ENCODE results near the gene S100A2.
A peak's percentile ranks its signal among the peaks of the same experiment; 100 is the strongest.

S100A2 gene

GRCh38 chr1:153567621-153568366 is 2.1 kb upstream of the S100A2 start:
- WGBS, 2 donors (ENCODE audit: extremely low coverage in 2 of 2, insufficient read length in 2 of 2, insufficient replicate concordance in 1 of 2): no CpG with 5 or more reads among the region's 22 CpGs
- Histone ChIP-seq H4K8ac (ENCODE audit: low read depth, low read length) (no peak overlapping the region), H3K27ac (replicated peaks; ENCODE audit: low read length) (peak overlapping the region; percentile 29), H3K36me3 (replicated peaks in 1 of 2; ENCODE audit: control insufficient read depth in 2 of 2, insufficient read depth in 2 of 2, low read length in 2 of 2) (no peaks in the 10 kb centered on the region), H2BK5ac (ENCODE audit: low read length) (peak overlapping the region; percentile 33), H3K9me3 (replicated peaks in 1 of 2; ENCODE audit: control insufficient read depth in 2 of 2, insufficient read depth in 1 of 2, low read depth in 1 of 2, low read length in 2 of 2) (no peaks in the 10 kb centered on the region), H3K4me2 (ENCODE audit: insufficient read depth, low read length, poor library complexity, severe bottlenecking) (no peak overlapping the region), H3K79me1 (ENCODE audit: low read depth, low read length) (no peaks in the 10 kb centered on the region), H3K9ac (ENCODE audit: low read depth, low read length, poor library complexity) (no peak overlapping the region), H3K4me1 (ENCODE audit: control insufficient read depth in 2 of 2, insufficient read depth in 1 of 2, low read depth in 1 of 2, low read length in 2 of 2) (peaks cover 22 to 26% of the 10 kb centered on the region in 2 donors), H3K18ac (ENCODE audit: low read length) (peak overlapping the region; percentile 84), H3K4ac (ENCODE audit: low read length) (no peak overlapping the region), H3K27me3 (ENCODE audit: control insufficient read depth in 3 of 3, insufficient read depth in 3 of 3, low read depth in 1 of 3, low read length in 3 of 3) (no peaks in the 10 kb centered on the region), H2BK120ac (ENCODE audit: low read depth, low read length) (peak overlapping the region; percentile 18), H3K23ac (ENCODE audit: low read depth, low read length, poor library complexity) (no peak overlapping the region), H3K4me3 (ENCODE audit: low read length in 2 of 2) (no peak overlapping the region), H4K91ac (ENCODE audit: low read depth, low read length, poor library complexity) (peak overlapping the region; percentile 41), H2AFZ (ENCODE audit: low read length) (peak overlapping the region; percentile 91), H2AK5ac (ENCODE audit: low read depth, low read length) (peak overlapping the region; percentile 10), H2BK12ac (ENCODE audit: low read length) (peak overlapping the region; percentile 58), H2BK15ac (ENCODE audit: low read length) (peak overlapping the region; percentile 6), H3K14ac (ENCODE audit: low read length) (no peak overlapping the region)
- no peak for DNase-seq (ENCODE audit: low spot score)

GRCh38 chr1:153566414-153567371 is 1.0 kb upstream of the S100A2 start:
- H2BK12ac ChIP-seq (ENCODE audit: low read length): peak overlapping the region; percentile 5
- H3K4me1 ChIP-seq (ENCODE audit: control insufficient read depth in 2 of 2, insufficient read depth in 1 of 2, low read depth in 1 of 2, low read length in 2 of 2): peaks cover 22 to 26% of the 10 kb centered on the region in 2 donors
- peak overlapping the region; percentile 96 for H2AFZ ChIP-seq (ENCODE audit: low read length)
- H3K4me2 ChIP-seq (ENCODE audit: insufficient read depth, low read length, poor library complexity, severe bottlenecking): no peak overlapping the region
- WGBS, 2 donors (ENCODE audit: extremely low coverage in 2 of 2, insufficient read length in 2 of 2, insufficient replicate concordance in 1 of 2): no CpG with 5 or more reads among the region's 16 CpGs
- no peak overlapping the region for H3K23ac ChIP-seq (ENCODE audit: low read depth, low read length, poor library complexity)
- H3K9me3 ChIP-seq (replicated peaks in 1 of 2; ENCODE audit: control insufficient read depth in 2 of 2, insufficient read depth in 1 of 2, low read depth in 1 of 2, low read length in 2 of 2): no peaks in the 10 kb centered on the region
- DNase-seq (ENCODE audit: low spot score): peak; percentile 54
- H3K4me3 ChIP-seq (ENCODE audit: low read length in 2 of 2): no peak overlapping the region
- no peak overlapping the region for H2BK5ac ChIP-seq (ENCODE audit: low read length)
- peak overlapping the region; percentile 86 for H3K18ac ChIP-seq (ENCODE audit: low read length)
- H4K91ac ChIP-seq (ENCODE audit: low read depth, low read length, poor library complexity): no peak overlapping the region
- no peak overlapping the region for H3K9ac ChIP-seq (ENCODE audit: low read depth, low read length, poor library complexity)
- H3K79me1 ChIP-seq (ENCODE audit: low read depth, low read length): no peaks in the 10 kb centered on the region
- no peaks in the 10 kb centered on the region for H3K27me3 ChIP-seq (ENCODE audit: control insufficient read depth in 3 of 3, insufficient read depth in 3 of 3, low read depth in 1 of 3, low read length in 3 of 3)
- no peaks in the 10 kb centered on the region for H3K36me3 ChIP-seq (replicated peaks in 1 of 2; ENCODE audit: control insufficient read depth in 2 of 2, insufficient read depth in 2 of 2, low read length in 2 of 2)
- H3K4ac ChIP-seq (ENCODE audit: low read length): no peak overlapping the region
- H4K8ac ChIP-seq (ENCODE audit: low read depth, low read length): no peak overlapping the region
- peak overlapping the region; percentile 4 for H3K27ac ChIP-seq (replicated peaks; ENCODE audit: low read length)
- peak overlapping the region; percentile 21 for H2BK120ac ChIP-seq (ENCODE audit: low read depth, low read length)
- H3K14ac ChIP-seq (ENCODE audit: low read length): no peak overlapping the region
- peak overlapping the region; percentile 34 for H2BK15ac ChIP-seq (ENCODE audit: low read length)
- peak overlapping the region; percentile 9 for H2AK5ac ChIP-seq (ENCODE audit: low read depth, low read length)

GRCh38 chr1:153563991-153564390 is 1.7 kb downstream of the S100A2 start:
- no CpG with 5 or more reads among the region's 7 CpGs for WGBS, 2 donors (ENCODE audit: extremely low coverage in 2 of 2, insufficient read length in 2 of 2, insufficient replicate concordance in 1 of 2)
- H3K4me3 ChIP-seq (ENCODE audit: low read length in 2 of 2): no peak overlapping the region
- H4K8ac ChIP-seq (ENCODE audit: low read depth, low read length): no peak overlapping the region
- H2AK5ac ChIP-seq (ENCODE audit: low read depth, low read length): peak overlapping the region; percentile 48
- no peak overlapping the region for H3K23ac ChIP-seq (ENCODE audit: low read depth, low read length, poor library complexity)
- no peaks in the 10 kb centered on the region for H3K36me3 ChIP-seq (replicated peaks in 1 of 2; ENCODE audit: control insufficient read depth in 2 of 2, insufficient read depth in 2 of 2, low read length in 2 of 2)
- no peaks in the 10 kb centered on the region for H3K9me3 ChIP-seq (replicated peaks in 1 of 2; ENCODE audit: control insufficient read depth in 2 of 2, insufficient read depth in 1 of 2, low read depth in 1 of 2, low read length in 2 of 2)
- no peaks in the 10 kb centered on the region for H3K79me1 ChIP-seq (ENCODE audit: low read depth, low read length)
- H3K4me2 ChIP-seq (ENCODE audit: insufficient read depth, low read length, poor library complexity, severe bottlenecking): no peak overlapping the region
- DNase-seq (ENCODE audit: low spot score): no peak
- H3K18ac ChIP-seq (ENCODE audit: low read length): peak overlapping the region; percentile 50
- H3K4ac ChIP-seq (ENCODE audit: low read length): no peak overlapping the region
- H2AFZ ChIP-seq (ENCODE audit: low read length): peak overlapping the region; percentile 2
- no peak overlapping the region for H4K91ac ChIP-seq (ENCODE audit: low read depth, low read length, poor library complexity)
- no peak overlapping the region for H3K14ac ChIP-seq (ENCODE audit: low read length)
- peaks cover 0 to 3% (median 0%) of the 10 kb centered on the region in 3 experiments for H3K27me3 ChIP-seq (ENCODE audit: control insufficient read depth in 3 of 3, insufficient read depth in 3 of 3, low read depth in 1 of 3, low read length in 3 of 3)
- H3K4me1 ChIP-seq (ENCODE audit: control insufficient read depth in 2 of 2, insufficient read depth in 1 of 2, low read depth in 1 of 2, low read length in 2 of 2): peaks cover 22 to 26% of the 10 kb centered on the region in 2 donors
- no peak overlapping the region for H3K9ac ChIP-seq (ENCODE audit: low read depth, low read length, poor library complexity)
- H2BK120ac ChIP-seq (ENCODE audit: low read depth, low read length): no peak overlapping the region
- H2BK15ac ChIP-seq (ENCODE audit: low read length): peak overlapping the region; percentile 41
- no peak overlapping the region for H3K27ac ChIP-seq (replicated peaks; ENCODE audit: low read length)
- peak overlapping the region; percentile 1 for H2BK12ac ChIP-seq (ENCODE audit: low read length)
- H2BK5ac ChIP-seq (ENCODE audit: low read length): no peak overlapping the region

- Histone ChIP-seq H3K4me3 (ENCODE audit: low read length in 2 of 2) (no peak overlapping the region), H2BK12ac (ENCODE audit: low read length) (no peak overlapping the region), H3K4ac (ENCODE audit: low read length) (no peak overlapping the region), H4K91ac (ENCODE audit: low read depth, low read length, poor library complexity) (no peak overlapping the region), H3K27ac (replicated peaks; ENCODE audit: low read length) (no peak overlapping the region), H3K9me3 (replicated peaks in 1 of 2; ENCODE audit: control insufficient read depth in 2 of 2, insufficient read depth in 1 of 2, low read depth in 1 of 2, low read length in 2 of 2) (no peaks in the 10 kb centered on the region), H3K4me1 (ENCODE audit: control insufficient read depth in 2 of 2, insufficient read depth in 1 of 2, low read depth in 1 of 2, low read length in 2 of 2) (peaks cover 22 to 26% of the 10 kb centered on the region in 2 donors), H3K79me1 (ENCODE audit: low read depth, low read length) (no peaks in the 10 kb centered on the region), H3K9ac (ENCODE audit: low read depth, low read length, poor library complexity) (no peak overlapping the region), H2BK120ac (ENCODE audit: low read depth, low read length) (no peak overlapping the region), H3K18ac (ENCODE audit: low read length) (peak overlapping the region; percentile 50), H3K4me2 (ENCODE audit: insufficient read depth, low read length, poor library complexity, severe bottlenecking) (no peak overlapping the region), H4K8ac (ENCODE audit: low read depth, low read length) (no peak overlapping the region), H3K23ac (ENCODE audit: low read depth, low read length, poor library complexity) (no peak overlapping the region), H3K14ac (ENCODE audit: low read length) (no peak overlapping the region), H2AK5ac (ENCODE audit: low read depth, low read length) (peak overlapping the region; percentile 48), H2BK15ac (ENCODE audit: low read length) (peak overlapping the region; percentile 41), H2AFZ (ENCODE audit: low read length) (peak overlapping the region; percentile 2), H3K27me3 (ENCODE audit: control insufficient read depth in 3 of 3, insufficient read depth in 3 of 3, low read depth in 1 of 3, low read length in 3 of 3) (peaks cover 0 to 3% (median 0%) of the 10 kb centered on the region in 3 experiments), H2BK5ac (ENCODE audit: low read length) (no peak overlapping the region), H3K36me3 (replicated peaks in 1 of 2; ENCODE audit: control insufficient read depth in 2 of 2, insufficient read depth in 2 of 2, low read length in 2 of 2) (no peaks in the 10 kb centered on the region)
- WGBS, 2 donors (ENCODE audit: extremely low coverage in 2 of 2, insufficient read length in 2 of 2, insufficient replicate concordance in 1 of 2): no CpG with 5 or more reads among the region's 6 CpGs
- no peak for DNase-seq (ENCODE audit: low spot score)
Observed at GRCh38 chr1:153563483-153563901, 2.2 kb downstream of the S100A2 start.

Measured in neuronal stem cell (in vitro differentiated cells).